Epithelial cell of esophagus (primary cell): Measurements from ENCODE around the gene GNG4.

Experiments used
- DNase-seq: peaks from one replicate; pipeline ENCODE4 v3.0.0; 2010; ENCODE audit warnings: low read depth
- H3K4me3 ChIP-seq: 2 replicates; pipeline ENCODE4 v1.5.1; 2011; ENCODE audit warnings: mild to moderate bottlenecking, low read length, control low read depth
- CTCF ChIP-seq: IDR thresholded peaks from 2 replicates; pipeline ENCODE4 v1.5.1; 2011; ENCODE audit warnings: low read depth, mild to moderate bottlenecking, low read length, control low read depth, inconsistent platforms; ENCODE audit not compliant: insufficient read depth; ENCODE audit errors: missing control alignments

Gene GNG4

GRCh38 chr1:235503403-235504121, 146.0 kb downstream of the GNG4 start:
- peak; percentile 67 for DNase-seq

GRCh38 chr1:235502601-235503402, 146.8 kb downstream of the GNG4 start:
- peak; percentile 44 for DNase-seq
- peak overlapping the region; percentile 76 for H3K4me3 ChIP-seq
- TF ChIP-seq CTCF: no peak

More at GRCh38 chr1:235503403-235504121, 146.0 kb downstream of the GNG4 start:
- TF ChIP-seq CTCF: no peak
- peak overlapping the region; percentile 76 for H3K4me3 ChIP-seq

- TF ChIP-seq CTCF: no peak
- no peak overlapping the region for H3K4me3 ChIP-seq
- DNase-seq: peak; percentile 83
Measured at GRCh38 chr1:235500971-235501540, 148.5 kb downstream of the GNG4 start.
